HepG2 (cell line): ENCODE data around the gene SEC24A. TPM values are rescaled to one million over a fixed set of nuclear protein-coding genes. Genes with fewer than 3 reads are reported as not detected.

Experiments used
- ETV6 ChIP-seq: sonication (generic); formaldehyde crosslinking; conservative IDR thresholded peaks from 2 replicates; pipeline ENCODE4 v1.4.0; 2020; ENCODE audit warnings: missing genetic modification reagents
- GABPB1 ChIP-seq: IDR thresholded peaks from 2 replicates; pipeline ENCODE4 v1.6.1; 2016; ENCODE audit warnings: mild to moderate bottlenecking, missing genetic modification reagents, moderate library complexity, missing compliant biosample characterization
- IKZF4 ChIP-seq: sonication (generic); formaldehyde crosslinking; IDR thresholded peaks from 2 replicates; pipeline ENCODE4 v1.5.1; 2020; ENCODE audit warnings: borderline replicate concordance, mild to moderate bottlenecking, low read depth, missing genetic modification reagents; ENCODE audit errors: not compliant biosample characterization
- KDM2A ChIP-seq: sonication (generic); formaldehyde crosslinking; IDR thresholded peaks from 2 replicates; pipeline ENCODE4 v1.4.0; 2020; ENCODE audit warnings: low read depth, missing genetic modification reagents, borderline replicate concordance
- MAFF ChIP-seq: IDR thresholded peaks from 2 replicates; pipeline ENCODE4 v1.6.1; 2011; ENCODE audit warnings: low read depth, low read length, improper control_type of control experiment
- SOX6 ChIP-seq, 2 experiments: fragments of 450-650 bp in 1 of 2; sonication (generic) in 1 of 2; formaldehyde crosslinking in 1 of 2; IDR thresholded peaks; 2 replicates each; pipeline versions ENCODE4 v1.4.0 to v1.6.1; 2017 to 2020; ENCODE audit warnings: antibody characterized with exemption in 1 of 2, mild to moderate bottlenecking in 1 of 2, missing genetic modification reagents in 1 of 2
- TCF7 ChIP-seq: sonication (generic); IDR thresholded peaks from 2 replicates; pipeline ENCODE4 v1.6.1; 2016; ENCODE audit warnings: antibody characterized with exemption, low read depth
- ZNF274 ChIP-seq: sonication (generic); formaldehyde crosslinking; IDR thresholded peaks from 2 replicates; pipeline ENCODE4 v1.5.1; 2020; ENCODE audit warnings: mild to moderate bottlenecking, missing genetic modification reagents
- ZNF441 ChIP-seq: sonication (generic); formaldehyde crosslinking; IDR thresholded peaks from 2 replicates; pipeline ENCODE4 v1.7.0; 2021; ENCODE audit warnings: missing genetic modification reagents, borderline replicate concordance
- ZNF792 ChIP-seq: IDR thresholded peaks from 2 replicates; pipeline ENCODE4 v1.6.1; 2016
- ZSCAN12 ChIP-seq: sonication (generic); formaldehyde crosslinking; IDR thresholded peaks from 2 replicates; pipeline ENCODE4 v1.9.0; 2021; ENCODE audit warnings: mild to moderate bottlenecking, missing genetic modification reagents
- polyA plus RNA-seq, 8 experiments: library from polyadenylated mRNA; depleted of rRNA in 3 of 8; stranded (reverse) in 7 of 8; unstranded in 1 of 8; fragments of >200 nt; fragmentation: Illumina TruSeq in 4 of 8; extraction: Trizol in 4 of 8; gene quantifications; 2 replicates each; pipeline versions ENCODE4 v1.2.1 to v1.2.3, GENCODE V29; 2011 to 2016; ENCODE audit warnings: low read depth in 4 of 8, missing spikeins in 1 of 8, mixed read lengths in 1 of 8; ENCODE audit not compliant: insufficient read depth in 1 of 8
- total RNA-seq, 5 experiments: library from RNA; depleted of rRNA; stranded (reverse); fragments of >200 nt; fragmentation: Illumina TruSeq; extraction: Trizol; gene quantifications; 2 replicates each; pipeline ENCODE4 v1.2.3, GENCODE V29; 2016; ENCODE audit warnings: low read depth in 1 of 5
- TF ChIP-seq, protein P1 (sequence below): sonication (generic); formaldehyde crosslinking; IDR thresholded peaks from 2 replicates; pipeline ENCODE4 v1.9.0; 2021; ENCODE audit warnings: mild to moderate bottlenecking, missing genetic modification reagents
- TF ChIP-seq, protein P2 (sequence below): IDR thresholded peaks from 2 replicates; pipeline ENCODE4 v1.6.1; 2012; ENCODE audit warnings: low read depth, low read length, improper control_type of control experiment
- TF ChIP-seq, protein P3 (sequence below): sonication (generic); formaldehyde crosslinking; IDR thresholded peaks from 2 replicates; pipeline ENCODE4 v1.8.0; 2022; ENCODE audit warnings: mild to moderate bottlenecking, missing genetic modification reagents
- TF ChIP-seq, protein P4 (sequence below): sonication (generic); formaldehyde crosslinking; IDR thresholded peaks from 2 replicates; pipeline ENCODE4 v1.4.0; 2020; ENCODE audit warnings: missing genetic modification reagents, mild to moderate bottlenecking, borderline replicate concordance

Gene SEC24A
- total and polyA plus RNA-seq, 2 of the 13 experiments (the other 11 are each of a cell fraction or from before 2014, with no cell fraction given): 30.5 to 56.8 TPM

DNA sequence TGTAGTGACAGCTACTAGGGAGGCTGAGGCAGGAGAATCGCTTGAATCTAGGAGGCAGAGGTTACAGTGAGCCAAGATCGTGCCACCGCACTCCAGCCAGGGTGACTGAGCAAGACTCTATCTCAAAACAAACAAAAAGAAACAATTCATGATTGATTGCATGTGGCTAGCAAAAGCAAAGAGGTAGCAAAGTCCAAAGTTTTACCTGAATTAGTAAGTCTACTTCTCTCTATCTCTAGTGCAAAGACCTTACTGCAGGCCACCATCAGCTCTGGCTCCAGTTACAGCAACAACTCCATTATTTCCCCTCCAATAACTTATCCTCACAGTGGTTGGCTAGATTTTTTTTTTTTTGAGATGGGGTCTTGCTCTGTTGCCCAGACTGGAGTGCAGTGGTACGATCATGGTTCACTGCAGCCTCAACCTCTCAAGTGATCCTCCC is 9.8 kb upstream of the SEC24A start (continued):
- TF ChIP-seq, protein P1, sequence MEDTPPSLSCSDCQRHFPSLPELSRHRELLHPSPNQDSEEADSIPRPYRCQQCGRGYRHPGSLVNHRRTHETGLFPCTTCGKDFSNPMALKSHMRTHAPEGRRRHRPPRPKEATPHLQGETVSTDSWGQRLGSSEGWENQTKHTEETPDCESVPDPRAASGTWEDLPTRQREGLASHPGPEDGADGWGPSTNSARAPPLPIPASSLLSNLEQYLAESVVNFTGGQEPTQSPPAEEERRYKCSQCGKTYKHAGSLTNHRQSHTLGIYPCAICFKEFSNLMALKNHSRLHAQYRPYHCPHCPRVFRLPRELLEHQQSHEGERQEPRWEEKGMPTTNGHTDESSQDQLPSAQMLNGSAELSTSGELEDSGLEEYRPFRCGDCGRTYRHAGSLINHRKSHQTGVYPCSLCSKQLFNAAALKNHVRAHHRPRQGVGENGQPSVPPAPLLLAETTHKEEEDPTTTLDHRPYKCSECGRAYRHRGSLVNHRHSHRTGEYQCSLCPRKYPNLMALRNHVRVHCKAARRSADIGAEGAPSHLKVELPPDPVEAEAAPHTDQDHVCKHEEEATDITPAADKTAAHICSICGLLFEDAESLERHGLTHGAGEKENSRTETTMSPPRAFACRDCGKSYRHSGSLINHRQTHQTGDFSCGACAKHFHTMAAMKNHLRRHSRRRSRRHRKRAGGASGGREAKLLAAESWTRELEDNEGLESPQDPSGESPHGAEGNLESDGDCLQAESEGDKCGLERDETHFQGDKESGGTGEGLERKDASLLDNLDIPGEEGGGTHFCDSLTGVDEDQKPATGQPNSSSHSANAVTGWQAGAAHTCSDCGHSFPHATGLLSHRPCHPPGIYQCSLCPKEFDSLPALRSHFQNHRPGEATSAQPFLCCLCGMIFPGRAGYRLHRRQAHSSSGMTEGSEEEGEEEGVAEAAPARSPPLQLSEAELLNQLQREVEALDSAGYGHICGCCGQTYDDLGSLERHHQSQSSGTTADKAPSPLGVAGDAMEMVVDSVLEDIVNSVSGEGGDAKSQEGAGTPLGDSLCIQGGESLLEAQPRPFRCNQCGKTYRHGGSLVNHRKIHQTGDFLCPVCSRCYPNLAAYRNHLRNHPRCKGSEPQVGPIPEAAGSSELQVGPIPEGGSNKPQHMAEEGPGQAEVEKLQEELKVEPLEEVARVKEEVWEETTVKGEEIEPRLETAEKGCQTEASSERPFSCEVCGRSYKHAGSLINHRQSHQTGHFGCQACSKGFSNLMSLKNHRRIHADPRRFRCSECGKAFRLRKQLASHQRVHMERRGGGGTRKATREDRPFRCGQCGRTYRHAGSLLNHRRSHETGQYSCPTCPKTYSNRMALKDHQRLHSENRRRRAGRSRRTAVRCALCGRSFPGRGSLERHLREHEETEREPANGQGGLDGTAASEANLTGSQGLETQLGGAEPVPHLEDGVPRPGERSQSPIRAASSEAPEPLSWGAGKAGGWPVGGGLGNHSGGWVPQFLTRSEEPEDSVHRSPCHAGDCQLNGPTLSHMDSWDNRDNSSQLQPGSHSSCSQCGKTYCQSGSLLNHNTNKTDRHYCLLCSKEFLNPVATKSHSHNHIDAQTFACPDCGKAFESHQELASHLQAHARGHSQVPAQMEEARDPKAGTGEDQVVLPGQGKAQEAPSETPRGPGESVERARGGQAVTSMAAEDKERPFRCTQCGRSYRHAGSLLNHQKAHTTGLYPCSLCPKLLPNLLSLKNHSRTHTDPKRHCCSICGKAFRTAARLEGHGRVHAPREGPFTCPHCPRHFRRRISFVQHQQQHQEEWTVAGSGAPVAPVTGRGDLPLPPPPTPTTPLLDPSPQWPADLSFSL: no peak
- TF ChIP-seq MAFF (0 out of 2 replicates have a peak, but pooled peaks have one; percentile 35), KDM2A (CRISPR knock-in tag) (no peak), GABPB1 (peak; percentile 46), ETV6 (CRISPR knock-in tag) (no peak), IKZF4 (CRISPR knock-in tag) (no peak), ZSCAN12 (CRISPR knock-in tag) (no peak), ZNF441 (CRISPR knock-in tag) (no peak), SOX6 (IDR thresholded peaks at IDR 0.05) (no peak), SOX6 (CRISPR knock-in tag; IDR thresholded peaks at IDR 0.05) (peak; percentile 99), ZNF792 (peak; percentile 97), TCF7 (peak; percentile 15; the same call in 1 of the 2 replicates), ZNF274 (no peak)
- TF ChIP-seq, protein P2, sequence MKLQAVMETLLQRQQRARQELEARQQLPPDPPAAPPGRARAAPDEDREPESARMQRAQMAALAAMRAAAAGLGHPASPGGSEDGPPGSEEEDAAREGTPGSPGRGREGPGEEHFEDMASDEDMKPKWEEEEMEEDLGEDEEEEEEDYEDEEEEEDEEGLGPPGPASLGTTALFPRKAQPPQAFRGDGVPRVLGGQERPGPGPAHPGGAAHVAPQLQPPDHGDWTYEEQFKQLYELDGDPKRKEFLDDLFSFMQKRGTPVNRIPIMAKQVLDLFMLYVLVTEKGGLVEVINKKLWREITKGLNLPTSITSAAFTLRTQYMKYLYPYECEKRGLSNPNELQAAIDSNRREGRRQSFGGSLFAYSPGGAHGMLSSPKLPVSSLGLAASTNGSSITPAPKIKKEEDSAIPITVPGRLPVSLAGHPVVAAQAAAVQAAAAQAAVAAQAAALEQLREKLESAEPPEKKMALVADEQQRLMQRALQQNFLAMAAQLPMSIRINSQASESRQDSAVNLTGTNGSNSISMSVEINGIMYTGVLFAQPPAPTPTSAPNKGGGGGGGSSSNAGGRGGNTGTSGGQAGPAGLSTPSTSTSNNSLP: peak; percentile 79; the same call in 1 of the 2 replicates
- TF ChIP-seq, protein P3, sequence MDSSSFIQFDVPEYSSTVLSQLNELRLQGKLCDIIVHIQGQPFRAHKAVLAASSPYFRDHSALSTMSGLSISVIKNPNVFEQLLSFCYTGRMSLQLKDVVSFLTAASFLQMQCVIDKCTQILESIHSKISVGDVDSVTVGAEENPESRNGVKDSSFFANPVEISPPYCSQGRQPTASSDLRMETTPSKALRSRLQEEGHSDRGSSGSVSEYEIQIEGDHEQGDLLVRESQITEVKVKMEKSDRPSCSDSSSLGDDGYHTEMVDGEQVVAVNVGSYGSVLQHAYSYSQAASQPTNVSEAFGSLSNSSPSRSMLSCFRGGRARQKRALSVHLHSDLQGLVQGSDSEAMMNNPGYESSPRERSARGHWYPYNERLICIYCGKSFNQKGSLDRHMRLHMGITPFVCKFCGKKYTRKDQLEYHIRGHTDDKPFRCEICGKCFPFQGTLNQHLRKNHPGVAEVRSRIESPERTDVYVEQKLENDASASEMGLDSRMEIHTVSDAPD (CRISPR knock-in tag): peak; percentile 59; the same call in 1 of the 2 replicates
- TF ChIP-seq, protein P4, sequence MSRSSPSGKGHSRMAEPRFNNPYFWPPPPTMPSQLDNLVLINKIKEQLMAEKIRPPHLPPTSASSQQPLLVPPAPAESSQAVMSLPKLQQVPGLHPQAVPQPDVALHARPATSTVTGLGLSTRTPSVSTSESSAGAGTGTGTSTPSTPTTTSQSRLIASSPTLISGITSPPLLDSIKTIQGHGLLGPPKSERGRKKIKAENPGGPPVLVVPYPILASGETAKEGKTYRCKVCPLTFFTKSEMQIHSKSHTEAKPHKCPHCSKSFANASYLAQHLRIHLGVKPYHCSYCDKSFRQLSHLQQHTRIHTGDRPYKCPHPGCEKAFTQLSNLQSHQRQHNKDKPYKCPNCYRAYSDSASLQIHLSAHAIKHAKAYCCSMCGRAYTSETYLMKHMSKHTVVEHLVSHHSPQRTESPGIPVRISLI (CRISPR knock-in tag): peak; percentile 89
